A673 (cell line): Measurements from ENCODE around the gene DNMBP.

ENCODE experiments used
- CTCF ChIP-seq: fragments of 300-800, 200-600 bp; sonication (generic); conservative IDR thresholded peaks from 2 replicates; pipeline ENCODE4 v1.5.1; 2017; ENCODE audit warnings: low read depth, mild to moderate bottlenecking, antibody characterized with exemption, low read length, moderate library complexity, mixed read lengths
- EZH2 ChIP-seq: fragments of 200-600 bp; sonication (generic); IDR thresholded peaks from 2 replicates; pipeline ENCODE4 v1.6.1; 2017; ENCODE audit warnings: borderline replicate concordance, low read depth, mild to moderate bottlenecking, mixed read lengths, antibody characterized with exemption, low read length; ENCODE audit not compliant: poor library complexity, severe bottlenecking

- TF ChIP-seq CTCF (peak; percentile 61), EZH2 (no peak)
Observed at GRCh38 chr10:99859585-99859984, 150.2 kb downstream of the DNMBP start.
